Epithelial cell of prostate (primary cell): ENCODE data around the gene LGI1.

Experiments used
- DNase-seq: peaks from one replicate; pipeline ENCODE4 v3.0.0-alpha.2; 2011; ENCODE audit warnings: low read depth, low spot score
- H3K27ac ChIP-seq: fragments of 450-650 bp; 2 replicates; pipeline ENCODE4 v1.5.1; 2017; ENCODE audit warnings: mild to moderate bottlenecking

The LGI1 gene

GRCh38 chr10:93753621-93754250 is 4.0 kb upstream of the LGI1 start:
- H3K27ac ChIP-seq = no peak overlapping the region
- DNase-seq = no peak

GRCh38 chr10:93754761-93755160 is 3.0 kb upstream of the LGI1 start:
- no peak overlapping the region for H3K27ac ChIP-seq
- DNase-seq = no peak

- H3K27ac ChIP-seq = no peak overlapping the region
Observed at GRCh38 chr10:93755443-93756116, 2.2 kb upstream of the LGI1 start.

GRCh38 chr10:93756118-93756517 is 1.6 kb upstream of the LGI1 start:
- no peak overlapping the region for H3K27ac ChIP-seq
- no peak for DNase-seq

More at GRCh38 chr10:93755443-93756116, 2.2 kb upstream of the LGI1 start:
- no peak for DNase-seq

GRCh38 chr10:93757136-93757535 is 600 bp upstream of the LGI1 start:
- H3K27ac ChIP-seq = no peak overlapping the region
- DNase-seq = no peak

- DNase-seq = no peak
- H3K27ac ChIP-seq = no peak overlapping the region
Observed at GRCh38 chr10:93758508-93758885, 761 bp downstream of the LGI1 start.

GRCh38 chr10:93758891-93759410 is 1.2 kb downstream of the LGI1 start:
- no peak for DNase-seq
- H3K27ac ChIP-seq = no peak overlapping the region

- H3K27ac ChIP-seq = no peak overlapping the region
- DNase-seq = no peak
Observed at GRCh38 chr10:93760490-93760889, 2.8 kb downstream of the LGI1 start.

- no peak overlapping the region for H3K27ac ChIP-seq
- DNase-seq = no peak
Observed at GRCh38 chr10:93762979-93763391, 5.2 kb downstream of the LGI1 start.

- H3K27ac ChIP-seq = no peak overlapping the region
- DNase-seq = no peak
Observed at GRCh38 chr10:93766918-93767317, 9.2 kb downstream of the LGI1 start.

- no peak overlapping the region for H3K27ac ChIP-seq
- no peak for DNase-seq
Observed at GRCh38 chr10:93767724-93768399, 10.1 kb downstream of the LGI1 start.

- no peak overlapping the region for H3K27ac ChIP-seq
- no peak for DNase-seq
Observed at GRCh38 chr10:93768892-93769291, 11.2 kb downstream of the LGI1 start.

- no peak overlapping the region for H3K27ac ChIP-seq
- DNase-seq = no peak
Observed at GRCh38 chr10:93771354-93771753, 13.6 kb downstream of the LGI1 start.

GRCh38 chr10:93773120-93773519 is 15.4 kb downstream of the LGI1 start:
- no peak for DNase-seq
- no peak overlapping the region for H3K27ac ChIP-seq

GRCh38 chr10:93773705-93774104 is 16.0 kb downstream of the LGI1 start:
- DNase-seq = no peak
- no peak overlapping the region for H3K27ac ChIP-seq

- no peak overlapping the region for H3K27ac ChIP-seq
- no peak for DNase-seq
Observed at GRCh38 chr10:93775356-93775755, 17.6 kb downstream of the LGI1 start.

- no peak for DNase-seq
- H3K27ac ChIP-seq = no peak overlapping the region
Observed at GRCh38 chr10:93777092-93777491, 19.4 kb downstream of the LGI1 start.

GRCh38 chr10:93784059-93784458 is 26.3 kb downstream of the LGI1 start:
- no peak overlapping the region for H3K27ac ChIP-seq
- no peak for DNase-seq

GRCh38 chr10:93788413-93789208 is 30.9 kb downstream of the LGI1 start:
- DNase-seq = no peak
- H3K27ac ChIP-seq = no peak overlapping the region

GRCh38 chr10:93790439-93790838 is 32.7 kb downstream of the LGI1 start:
- no peak overlapping the region for H3K27ac ChIP-seq
- DNase-seq = no peak

GRCh38 chr10:93796167-93796566 is 38.4 kb downstream of the LGI1 start:
- DNase-seq = no peak
- no peak overlapping the region for H3K27ac ChIP-seq
